Endothelial cell of hepatic sinusoid (primary cell): ENCODE measurements around the gene OR9A4.
"Not testable (repeated sequence)": the region's sequence is repeated elsewhere in the genome, so short reads cannot be mapped to it uniquely, and the experiment has no call there.

Experiments
- in situ Hi-C: cut with HindIII; loops from 2 replicates; pipeline ENCODE4 v1.10.0; 2017; ENCODE audit warnings: low sequenced_read_pairs

Gene OR9A4, protein sequence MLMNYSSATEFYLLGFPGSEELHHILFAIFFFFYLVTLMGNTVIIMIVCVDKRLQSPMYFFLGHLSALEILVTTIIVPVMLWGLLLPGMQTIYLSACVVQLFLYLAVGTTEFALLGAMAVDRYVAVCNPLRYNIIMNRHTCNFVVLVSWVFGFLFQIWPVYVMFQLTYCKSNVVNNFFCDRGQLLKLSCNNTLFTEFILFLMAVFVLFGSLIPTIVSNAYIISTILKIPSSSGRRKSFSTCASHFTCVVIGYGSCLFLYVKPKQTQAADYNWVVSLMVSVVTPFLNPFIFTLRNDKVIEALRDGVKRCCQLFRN

GRCh38 chr7:141916099-141916498 lies at the start of gene OR9A4:
Gene OR9A4, plus strand, starts transcription at chr7:141916399. Its CDS starts 2,477 bp downstream, at chr7:141918876.
- in situ Hi-C loops: no loop called here

GRCh38 chr7:141866974-141867373 lies 49.2 kb upstream of the OR9A4 start:
- in situ Hi-C loops: no loop called here

DNA sequence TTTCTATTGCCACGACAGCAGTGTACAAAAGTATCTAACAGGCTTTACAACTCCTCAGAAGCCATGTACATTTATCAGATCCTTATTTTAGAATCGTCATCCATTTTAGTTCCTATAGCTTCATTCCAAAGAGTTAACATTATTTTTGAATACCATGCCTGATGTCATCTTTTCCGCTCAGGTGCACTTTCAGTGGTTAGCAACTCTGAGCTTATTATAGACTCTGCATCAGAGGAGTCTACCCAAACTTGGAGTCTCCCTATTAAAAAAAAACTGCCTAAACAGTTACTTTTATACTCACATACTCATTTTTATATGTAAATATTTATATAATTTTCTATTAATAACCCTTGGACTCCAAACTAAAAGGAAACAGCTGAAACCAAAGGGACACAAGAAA lies 43.3 kb upstream of the OR9A4 start:
- in situ Hi-C loops: no loop called here

DNA sequence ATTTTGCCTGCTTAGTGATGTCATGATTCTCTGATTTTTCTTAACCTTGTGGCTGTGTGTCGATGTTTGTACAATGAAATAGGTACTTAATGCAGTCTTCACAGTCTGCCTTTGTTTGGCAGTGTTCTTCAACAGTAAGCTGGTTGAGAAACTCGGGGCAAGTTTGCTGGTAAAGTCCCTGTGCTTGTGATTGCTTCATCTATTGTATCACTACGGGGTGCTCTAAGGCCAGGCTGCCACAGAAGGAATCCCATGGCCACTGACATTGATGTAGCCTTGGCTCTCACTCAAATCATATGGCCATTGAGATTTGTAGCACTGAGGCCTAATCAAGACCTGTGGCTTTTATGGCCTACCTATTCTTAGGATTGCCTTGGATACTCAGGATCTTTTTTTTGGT lies 41.4 kb upstream of the OR9A4 start:
- in situ Hi-C loops: no loop called here

- in situ Hi-C loops: no loop called here
These were observed 40.7 kb upstream of the OR9A4 start for GRCh38 chr7:141875453-141875852.

DNA sequence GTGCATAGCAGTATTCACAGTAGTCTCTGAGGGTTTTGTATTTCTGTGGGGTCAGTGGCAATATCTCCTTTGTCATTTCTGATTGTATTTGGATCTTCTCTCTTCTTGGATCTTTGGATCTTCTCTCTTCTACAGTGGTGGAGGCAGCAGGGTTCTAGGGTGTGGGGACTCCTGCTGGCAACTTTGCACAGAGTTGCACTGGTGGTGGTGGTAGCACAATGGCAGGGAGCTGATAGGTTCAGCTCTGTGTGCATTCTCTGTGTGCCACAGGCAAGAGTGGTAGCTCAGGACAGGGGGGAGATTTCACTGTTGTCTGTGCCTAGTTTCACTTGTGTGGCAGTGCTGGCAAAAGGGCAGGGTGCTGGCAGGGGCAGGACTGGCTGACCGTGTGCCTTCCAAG lies 39.8 kb upstream of the OR9A4 start:
- in situ Hi-C loops: no loop called here

DNA sequence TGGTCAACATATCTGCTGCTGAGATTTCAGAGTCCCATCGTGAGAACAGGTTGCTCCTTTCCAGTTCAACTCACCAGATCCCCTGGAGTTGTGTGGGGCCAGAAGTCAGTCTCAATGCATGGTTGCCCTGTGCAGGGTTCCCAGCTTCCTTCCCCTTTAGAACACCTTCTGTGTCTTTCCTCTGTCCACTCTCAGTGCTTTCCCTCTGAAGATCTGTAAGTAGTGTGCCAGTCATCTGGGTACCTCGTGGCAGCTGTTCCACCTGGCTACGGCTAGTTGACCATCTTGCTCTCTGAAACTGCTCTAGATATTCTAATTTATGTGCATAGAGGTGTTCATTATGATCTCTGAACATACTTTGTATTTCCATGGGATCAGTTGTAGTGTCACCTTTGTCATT lies 38.8 kb upstream of the OR9A4 start:
- in situ Hi-C loops: no loop called here

GRCh38 chr7:141880960-141881359 lies 35.2 kb upstream of the OR9A4 start:
- in situ Hi-C loops: no loop called here

GRCh38 chr7:141884539-141885225 lies 31.5 kb upstream of the OR9A4 start:
- in situ Hi-C loops: no loop called here

- in situ Hi-C loops: no loop called here
These were observed 26.9 kb upstream of the OR9A4 start for GRCh38 chr7:141889321-141889720.

DNA sequence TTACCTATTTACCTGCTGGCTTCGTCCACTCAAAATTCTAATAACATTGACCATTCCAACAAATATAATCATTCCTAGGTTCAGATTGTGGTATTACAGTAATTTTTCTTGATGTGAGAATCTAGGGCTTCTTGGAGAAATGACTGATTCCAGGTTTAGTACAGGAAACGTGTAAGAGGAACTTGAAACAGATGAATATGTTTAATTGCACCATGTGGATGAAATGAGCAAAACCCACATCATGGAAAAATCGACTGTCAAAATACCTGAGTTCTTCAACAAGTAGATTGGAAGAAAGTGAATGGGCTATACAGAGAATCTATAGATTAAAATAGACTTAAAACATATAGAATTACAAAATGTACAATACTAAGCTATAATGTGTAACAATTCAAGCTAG lies 24.9 kb upstream of the OR9A4 start:
- in situ Hi-C loops: no loop called here

- in situ Hi-C loops: not testable (repeated sequence)
These were observed 16.8 kb upstream of the OR9A4 start for GRCh38 chr7:141899366-141899765.

DNA sequence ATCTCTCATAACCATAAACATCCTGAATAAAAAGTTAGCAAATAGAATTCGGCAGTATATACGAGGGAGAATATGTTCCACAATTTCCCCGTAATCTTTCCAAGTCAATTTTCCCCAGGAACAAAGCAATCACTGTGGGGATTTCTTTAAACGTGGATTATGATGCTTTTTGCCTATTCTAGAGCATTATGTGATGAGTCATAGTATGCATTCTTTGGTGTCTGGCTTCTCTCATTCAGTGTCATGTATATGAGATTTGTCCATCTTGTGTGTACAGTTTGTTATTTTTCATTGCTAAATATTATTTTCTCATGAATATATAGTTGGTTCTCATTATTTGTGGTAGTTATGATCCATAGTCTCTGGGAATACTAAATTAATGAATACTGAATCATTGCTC lies 9.9 kb upstream of the OR9A4 start:
- in situ Hi-C loops: no loop called here

GRCh38 chr7:141911391-141911790 lies 4.8 kb upstream of the OR9A4 start:
- in situ Hi-C loops: no loop called here

GRCh38 chr7:141915565-141915964 lies 634 bp upstream of the OR9A4 start:
- in situ Hi-C loops: no loop called here

DNA sequence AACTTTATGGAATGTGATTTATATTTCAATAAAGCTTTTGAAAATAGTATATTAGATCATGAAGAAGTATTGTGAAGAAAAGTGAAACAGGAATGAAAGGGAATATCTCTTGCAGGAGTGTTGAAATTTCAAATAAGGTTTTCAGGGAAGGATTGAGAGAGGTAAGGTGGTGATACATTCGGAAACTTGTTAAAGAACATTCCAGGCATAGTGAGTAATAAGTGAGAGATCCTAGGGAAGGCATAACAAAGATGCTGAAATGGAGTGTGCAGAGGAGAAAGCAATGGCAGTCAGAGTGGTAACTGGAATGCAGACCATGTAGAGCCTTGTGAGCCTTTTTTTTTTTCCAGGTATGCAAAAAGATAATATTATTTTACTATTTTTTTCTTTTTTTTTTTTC lies 4.1 kb downstream of the OR9A4 start:
- in situ Hi-C loops: no loop called here

DNA sequence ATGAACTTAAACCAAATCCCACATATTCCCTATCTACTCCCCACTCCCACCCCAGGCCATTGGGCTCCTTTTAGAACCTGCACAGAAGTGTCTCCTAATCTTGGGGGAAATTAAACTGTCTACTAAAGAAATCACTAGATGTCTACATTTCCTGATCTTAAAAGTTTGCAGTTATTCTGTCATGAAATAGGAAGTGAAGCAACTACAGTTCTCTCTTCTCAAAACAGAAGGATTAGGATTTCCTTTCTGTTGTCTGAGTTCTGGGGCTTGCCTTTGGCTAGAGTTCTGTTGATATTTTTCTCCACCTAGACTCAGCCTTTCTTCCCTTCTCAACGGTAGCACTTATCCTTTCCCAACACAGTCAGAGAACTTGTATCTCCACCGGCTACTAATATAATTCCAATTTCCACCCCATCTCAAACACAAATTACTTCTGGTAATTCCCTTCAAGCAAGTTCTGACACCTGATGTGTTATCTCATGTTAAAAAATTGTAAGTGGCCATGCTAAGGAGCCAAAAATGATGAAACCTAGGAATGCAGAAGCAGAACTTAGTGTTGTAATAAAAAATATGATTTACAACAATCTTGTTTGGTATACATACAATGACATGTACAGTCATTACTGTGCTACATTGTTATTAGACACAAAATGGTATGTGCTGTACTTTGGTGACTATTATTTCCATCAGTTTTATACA lies 12.1 kb downstream of the OR9A4 start:
- in situ Hi-C loops: no loop called here

- in situ Hi-C loops: no loop called here
These were observed 12.6 kb downstream of the OR9A4 start for GRCh38 chr7:141928845-141929195.

DNA sequence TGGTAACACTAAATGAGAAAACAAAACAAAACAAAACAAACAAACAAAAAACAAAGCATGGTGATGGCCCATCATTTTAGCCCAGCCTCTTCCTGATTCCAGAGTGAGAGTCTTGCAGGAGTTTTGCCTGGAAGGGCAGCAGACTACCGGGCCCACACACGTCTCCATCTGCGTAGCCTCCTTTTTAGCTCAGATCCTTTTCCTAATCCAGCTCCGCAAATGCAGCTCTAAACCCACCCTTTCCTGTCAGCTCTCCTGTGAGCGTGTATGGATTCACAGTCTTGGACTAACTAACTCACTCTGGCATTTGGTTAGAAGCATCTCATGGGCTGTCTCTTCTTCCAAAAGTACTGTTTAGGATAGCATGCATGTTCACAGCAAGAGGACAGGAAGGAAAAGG lies 14.0 kb downstream of the OR9A4 start:
- in situ Hi-C loops: no loop called here

GRCh38 chr7:141941075-141941474 lies 24.9 kb downstream of the OR9A4 start:
- in situ Hi-C loops: no loop called here

DNA sequence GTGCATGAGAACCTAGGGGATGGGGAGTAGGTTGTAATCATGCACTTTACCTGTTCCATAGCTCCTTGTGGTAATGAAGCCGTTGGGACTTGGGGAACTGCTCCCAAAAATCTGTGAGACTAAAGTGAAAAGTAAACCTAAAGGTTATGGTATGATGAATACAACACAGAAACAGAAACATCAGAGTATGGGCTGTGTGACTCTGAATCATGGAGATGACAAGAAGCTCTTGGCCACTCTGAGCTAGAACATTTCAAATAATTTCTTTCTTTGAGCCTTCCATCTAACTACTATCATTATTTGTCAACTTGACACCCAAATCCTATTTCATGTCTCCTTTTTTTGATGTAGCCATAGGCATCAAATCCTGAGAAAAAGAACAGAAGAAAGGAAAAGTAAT lies 27.6 kb downstream of the OR9A4 start:
- in situ Hi-C loops: no loop called here

- in situ Hi-C loops: no loop called here
These were observed 28.6 kb downstream of the OR9A4 start for GRCh38 chr7:141944811-141945210.
